T-helper 1 cell (primary cell): ENCODE results near the gene NEURL2.
"Not testable (repeated sequence)": the region's sequence is repeated elsewhere in the genome, so short reads cannot be mapped to it uniquely, and the experiment has no call there.

Experiments
- DNase-seq, 5 donors: peaks; one replicate each; pipeline ENCODE4 v3.0.0-alpha.2; 2012 to 2020
- total RNA-seq, 4 donors: gene quantifications; one replicate each; lab custom pipeline; 2026; lab: John Stamatoyannopoulos, UW

NEURL2 gene
- 0.95 to 2.9 (median 1.6) reads per million in 4 donors for total RNA-seq

GRCh38 chr20:45890985-45891983 lies at the start of gene NEURL2, which contains the start of gene CTSA:
Gene NEURL2 (minus strand): TSS chr20:45891208. CDS start chr20:45890991, 217 bp downstream.
Gene CTSA (plus strand): TSS chr20:45891335. CDS start chr20:45891569, 234 bp downstream.
- DNase-seq: peak; percentile 69 to 82 (median 78)

DNA sequence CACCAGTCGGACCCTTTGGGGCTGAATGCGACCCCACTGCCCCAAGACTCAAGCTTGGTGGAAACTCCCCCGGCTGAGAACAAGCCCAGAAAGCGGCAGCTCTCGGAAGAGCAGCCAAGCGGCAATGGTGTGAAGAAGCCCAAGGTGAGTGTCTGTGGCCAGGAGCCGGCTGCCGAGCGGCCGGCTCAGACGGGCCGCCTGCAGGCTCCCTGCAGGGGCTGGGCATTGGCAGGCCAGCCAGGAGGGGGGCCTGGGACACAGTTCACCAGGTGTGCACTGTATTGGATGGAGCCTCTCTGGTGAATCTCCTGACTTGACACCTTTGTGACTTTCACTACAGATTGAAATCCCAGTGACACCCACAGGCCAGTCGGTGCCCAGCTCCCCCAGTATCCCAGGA lies 49.5 kb upstream of the NEURL2 start:
- no peak for DNase-seq

DNA sequence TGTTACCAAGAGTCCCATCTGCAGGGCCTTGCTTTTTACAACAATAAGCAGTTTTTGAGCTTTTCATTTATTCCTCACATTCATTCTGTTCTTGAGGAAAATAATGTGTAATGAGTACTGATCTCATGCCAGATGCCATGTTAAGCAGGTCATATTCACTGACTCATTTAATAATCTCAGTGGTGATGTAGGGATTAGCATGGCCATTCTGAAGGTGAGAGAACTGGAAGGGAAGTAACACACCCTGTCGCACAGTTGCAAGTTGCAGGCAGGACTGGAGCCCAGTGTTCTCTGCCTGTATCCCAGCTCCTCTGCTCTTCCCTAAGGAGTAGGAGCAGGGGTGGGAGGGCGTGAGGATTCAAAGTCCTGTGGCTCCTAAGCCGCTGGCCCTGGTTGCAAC lies 49.0 kb upstream of the NEURL2 start:
- DNase-seq: no peak

- DNase-seq: no peak
These were observed 47.9 kb upstream of the NEURL2 start for GRCh38 chr20:45938727-45939438.

DNA sequence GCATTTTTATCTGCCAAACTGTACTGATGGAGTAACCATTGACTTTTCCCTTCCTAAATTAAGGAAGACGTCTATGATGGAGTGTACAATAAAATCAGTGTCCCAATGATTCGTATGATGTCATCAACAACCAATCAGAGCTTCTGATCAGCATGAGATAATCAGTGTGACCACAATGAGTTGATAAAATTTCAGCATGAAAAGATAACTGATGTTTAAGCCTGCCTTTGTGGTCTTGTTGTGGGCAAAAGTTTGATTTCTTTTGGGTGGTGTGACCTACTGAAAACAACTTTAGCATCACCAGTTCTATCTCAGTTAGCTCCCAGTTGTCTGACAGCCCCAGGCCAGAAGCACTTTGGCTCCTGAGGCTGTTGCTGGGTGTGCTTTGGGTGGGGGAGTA lies 46.8 kb upstream of the NEURL2 start:
- DNase-seq: no peak

DNA sequence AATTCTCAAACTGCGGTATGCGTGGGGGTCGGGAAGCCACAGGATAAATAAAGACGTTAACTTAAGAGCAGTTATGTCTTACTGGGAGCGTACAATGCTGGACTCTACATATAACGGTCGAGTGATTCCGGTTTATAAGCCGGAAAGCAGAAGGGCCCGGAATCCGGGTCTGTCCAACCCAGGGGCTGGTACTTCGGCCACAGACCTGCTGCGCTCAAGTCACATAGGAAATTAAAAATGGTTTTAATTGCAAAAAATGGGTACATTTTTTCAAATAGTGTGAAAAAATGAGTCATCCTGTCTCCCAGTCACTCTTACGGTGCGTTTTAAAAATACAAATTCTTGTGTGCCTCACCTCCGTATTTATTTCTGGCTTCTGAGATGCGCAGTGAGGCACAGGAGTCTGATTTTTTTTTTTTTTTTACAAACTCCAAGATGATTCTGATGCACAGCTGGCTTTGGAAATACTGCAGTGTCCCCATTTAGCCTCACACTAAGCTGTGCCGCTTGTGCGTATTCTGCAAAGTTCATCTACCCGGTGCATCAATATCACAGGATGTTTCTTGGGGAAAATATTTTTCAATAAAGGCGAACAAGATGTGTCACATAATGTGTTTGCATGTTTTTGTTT lies 44.5 kb upstream of the NEURL2 start:
- DNase-seq: no peak

DNA sequence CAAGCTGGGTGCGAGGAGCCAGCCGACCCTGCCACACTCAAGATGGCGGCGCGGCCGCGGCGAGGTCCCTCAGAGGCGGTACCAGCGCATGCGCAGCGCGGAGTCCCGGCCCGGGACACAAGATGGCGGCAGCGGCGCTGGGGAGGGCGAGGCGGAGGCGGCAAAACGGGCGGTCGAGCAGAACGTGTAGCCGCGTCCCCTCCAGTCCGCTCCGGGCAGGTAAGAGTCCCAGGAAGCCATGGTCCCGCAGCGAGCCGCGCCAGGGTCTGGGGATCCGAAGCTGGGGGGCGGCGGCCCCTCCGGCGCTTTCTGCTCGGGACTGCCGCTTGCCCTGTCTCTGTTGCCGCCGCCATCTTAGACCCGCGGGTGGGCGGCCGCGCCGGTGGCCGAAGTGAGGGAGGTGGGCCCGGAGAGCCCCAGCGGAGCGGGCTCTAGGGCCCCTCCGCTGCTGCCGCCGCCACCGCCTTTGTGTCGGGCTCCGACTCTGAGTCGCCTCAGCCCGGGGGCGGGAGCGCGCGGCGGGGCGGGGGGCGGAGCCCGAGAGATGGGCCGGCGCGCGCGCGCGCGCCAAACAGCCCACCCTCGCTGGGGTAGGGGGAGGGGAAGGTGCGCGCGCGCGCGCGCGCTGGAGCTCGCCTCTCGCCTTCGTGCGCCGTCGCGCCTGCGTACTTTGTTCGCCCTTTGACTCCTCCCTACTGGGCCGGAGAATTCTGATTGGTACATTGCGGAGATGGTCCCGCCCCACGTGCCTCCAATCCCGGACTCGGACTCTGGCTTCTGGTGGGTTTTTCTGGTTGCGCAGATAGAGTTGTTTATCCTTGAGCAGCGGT lies 43.8 kb upstream of the NEURL2 start, which contains the start of gene PCIF1:
Gene PCIF1, plus strand, starts transcription at position 98 of the 830 bp plus-strand sequence. CDS start 4,317 bp downstream, outside the sequence.
- peak; percentile 94 to 98 (median 97) for DNase-seq

DNA sequence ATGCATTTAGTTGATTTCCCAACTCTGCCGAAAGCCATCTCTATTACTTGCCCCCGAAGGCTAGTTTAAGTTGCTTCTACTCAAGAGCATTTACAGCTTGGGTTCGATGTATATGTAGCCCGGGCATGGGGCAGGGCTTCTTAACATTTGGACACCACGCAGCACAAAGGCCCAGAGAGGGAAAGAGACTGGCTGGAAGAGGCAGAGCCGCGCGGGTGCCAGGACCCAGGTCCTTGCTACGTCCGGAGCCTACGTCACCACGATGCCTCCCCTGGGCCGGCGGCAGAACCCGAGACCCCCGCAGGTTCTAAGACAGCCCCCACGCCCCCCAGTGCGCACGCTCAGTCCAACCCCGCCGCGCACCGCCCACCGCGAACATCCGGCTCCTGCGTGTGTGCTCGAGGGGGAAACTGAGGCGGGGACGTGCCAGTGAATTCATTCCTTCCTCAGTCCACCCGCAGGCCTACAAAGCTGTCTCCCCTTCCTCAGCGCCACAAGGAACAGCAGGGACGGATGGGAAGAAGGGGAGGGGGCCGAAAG lies 43.1 kb upstream of the NEURL2 start:
- peak; percentile 29 to 62 (median 40) for DNase-seq

DNA sequence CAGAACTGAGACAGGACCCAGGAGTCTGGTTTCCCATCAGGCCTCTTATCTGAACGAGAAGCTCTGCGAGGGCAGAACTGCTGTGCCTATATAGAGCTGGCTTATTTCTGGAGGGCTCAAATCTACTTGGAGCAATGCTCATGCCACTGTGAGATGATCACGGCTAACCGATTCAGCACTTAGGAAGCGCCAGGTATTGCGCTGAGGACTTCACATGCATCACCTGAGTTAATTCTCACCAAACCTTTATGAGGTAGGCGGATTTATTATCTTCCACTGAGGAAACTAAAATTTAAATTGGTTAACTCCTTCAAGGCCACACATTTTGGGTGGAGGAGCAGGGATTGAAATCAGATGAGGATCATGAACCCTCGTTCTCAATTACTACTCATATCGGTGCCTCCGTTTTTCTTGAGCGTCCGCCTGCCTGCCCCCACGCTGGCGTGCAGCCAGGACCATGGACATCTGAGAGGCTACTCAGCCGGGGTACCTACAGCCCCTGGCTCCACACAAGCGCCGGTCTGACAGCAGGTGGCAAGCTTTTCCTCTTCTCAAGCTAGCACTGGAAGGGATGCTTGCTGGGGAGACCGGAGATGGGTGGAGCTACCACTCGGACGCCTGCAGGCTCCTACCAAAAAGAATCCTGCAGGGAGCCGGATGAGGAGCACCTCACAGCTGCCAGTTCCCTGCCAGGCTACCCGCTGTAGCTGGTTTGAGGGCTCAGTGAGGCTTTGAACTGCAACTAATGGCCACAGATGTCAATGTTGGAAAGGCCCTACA lies 42.4 kb upstream of the NEURL2 start:
- DNase-seq: peak; percentile 23 to 78 (median 44)

DNA sequence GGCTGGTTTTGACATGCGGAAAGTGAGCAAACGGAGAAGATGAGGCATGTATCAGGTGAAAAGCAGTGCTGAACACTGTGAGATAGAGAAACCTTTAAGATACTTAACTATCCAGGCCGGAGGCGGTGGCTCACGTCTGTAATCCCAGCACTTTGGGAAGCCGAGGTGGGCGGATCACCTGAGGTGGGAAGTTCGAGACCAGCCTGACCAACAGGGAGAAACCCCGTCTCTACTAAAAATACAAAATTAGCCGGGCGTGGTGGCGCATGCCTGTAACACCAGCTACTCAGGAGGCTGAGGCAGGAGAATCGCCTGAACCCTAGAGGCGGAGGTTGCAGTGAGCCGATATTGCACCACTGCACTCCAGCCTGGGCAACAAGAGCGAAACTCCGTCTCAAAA lies 40.7 kb upstream of the NEURL2 start:
- DNase-seq: not testable (repeated sequence)

DNA sequence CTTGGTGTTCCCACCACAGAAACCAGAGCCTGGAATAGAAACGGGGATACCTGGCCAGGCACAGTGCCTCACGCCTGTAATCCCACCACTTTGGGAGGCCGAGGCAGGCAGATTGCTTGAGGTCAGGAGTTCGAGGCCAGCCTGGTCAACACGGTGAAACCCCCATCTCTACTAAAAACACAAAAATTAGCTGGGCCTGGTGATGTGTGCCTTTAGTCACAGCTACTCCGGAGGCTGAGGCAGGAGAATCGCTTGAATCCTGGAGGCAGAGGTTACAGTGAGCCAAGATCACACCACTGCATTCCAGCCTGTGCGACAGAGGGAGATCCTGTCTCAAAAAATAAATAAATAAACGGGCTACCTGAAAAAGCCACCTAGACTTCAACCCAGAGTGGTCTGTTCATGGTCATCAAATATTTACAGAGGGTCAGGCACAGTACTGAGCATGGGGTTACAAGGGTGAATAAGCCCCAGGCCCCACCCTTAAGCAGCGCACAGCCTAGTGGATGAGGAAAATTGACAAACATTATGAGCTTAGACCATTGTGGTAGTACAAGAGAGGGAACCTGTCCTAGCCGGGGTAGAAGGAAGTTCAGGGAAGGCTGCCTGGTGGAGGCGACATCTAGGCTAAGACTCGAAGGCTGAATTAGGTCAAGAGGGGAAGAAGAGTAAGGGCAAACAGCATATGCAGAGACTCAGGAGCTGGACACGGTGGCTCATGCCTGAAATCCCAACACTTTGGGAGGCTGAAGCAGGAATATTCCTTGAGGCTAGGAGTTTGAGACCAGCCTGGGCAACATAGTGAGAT lies 36.3 kb upstream of the NEURL2 start:
- DNase-seq: no peak

DNA sequence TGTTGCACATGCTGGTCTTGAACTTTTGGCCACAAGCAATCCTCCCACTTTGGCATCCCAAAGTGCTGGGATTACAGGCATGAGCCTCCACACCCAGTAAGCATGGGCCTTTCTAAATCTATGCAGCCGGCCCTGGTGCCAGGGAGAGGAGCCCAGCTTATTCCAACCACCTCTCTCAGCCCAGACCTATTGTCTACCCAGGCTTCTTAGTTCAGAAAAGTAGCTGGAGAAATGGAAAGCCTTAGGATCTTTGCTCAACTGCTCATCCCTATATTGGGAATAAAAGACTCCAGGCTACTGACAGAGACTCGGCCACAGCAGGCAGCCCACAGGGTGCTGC lies 35.7 kb upstream of the NEURL2 start:
- DNase-seq: no peak

DNA sequence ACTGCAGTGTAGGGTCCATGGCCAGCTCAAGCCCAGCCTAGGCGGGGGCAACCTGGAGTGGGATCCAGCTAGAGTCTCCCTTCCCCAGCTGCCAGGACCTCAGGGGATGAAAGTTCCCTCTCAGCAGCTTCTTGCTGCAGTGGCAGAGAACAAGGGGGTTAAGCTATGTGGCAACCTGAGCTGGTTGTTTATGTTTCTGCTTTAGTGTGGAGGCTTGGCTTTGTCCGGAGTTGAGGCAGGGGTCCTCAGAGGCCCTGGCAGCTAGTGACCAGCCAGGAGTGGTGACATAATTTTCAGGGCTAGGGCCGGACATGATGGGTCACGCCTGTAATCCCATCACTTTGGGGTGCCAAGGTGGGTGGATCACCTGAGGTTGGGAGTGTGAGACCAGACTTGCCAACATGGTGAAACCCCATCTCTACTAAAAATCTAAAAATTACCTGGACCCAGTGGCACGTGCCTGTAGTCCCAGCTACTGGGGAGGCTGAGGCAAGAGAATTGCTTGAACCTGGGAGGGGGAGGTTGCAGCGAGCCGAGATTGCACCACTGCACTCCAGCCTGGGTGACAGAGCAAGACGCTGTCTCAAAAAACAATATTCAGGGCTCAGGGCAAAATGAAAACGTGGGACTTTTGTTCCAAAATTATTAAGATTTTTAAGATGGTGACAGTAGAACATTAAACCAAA lies 35.0 kb upstream of the NEURL2 start:
- DNase-seq: no peak

- no peak for DNase-seq
These were observed 33.6 kb upstream of the NEURL2 start for GRCh38 chr20:45924391-45925261.

DNA sequence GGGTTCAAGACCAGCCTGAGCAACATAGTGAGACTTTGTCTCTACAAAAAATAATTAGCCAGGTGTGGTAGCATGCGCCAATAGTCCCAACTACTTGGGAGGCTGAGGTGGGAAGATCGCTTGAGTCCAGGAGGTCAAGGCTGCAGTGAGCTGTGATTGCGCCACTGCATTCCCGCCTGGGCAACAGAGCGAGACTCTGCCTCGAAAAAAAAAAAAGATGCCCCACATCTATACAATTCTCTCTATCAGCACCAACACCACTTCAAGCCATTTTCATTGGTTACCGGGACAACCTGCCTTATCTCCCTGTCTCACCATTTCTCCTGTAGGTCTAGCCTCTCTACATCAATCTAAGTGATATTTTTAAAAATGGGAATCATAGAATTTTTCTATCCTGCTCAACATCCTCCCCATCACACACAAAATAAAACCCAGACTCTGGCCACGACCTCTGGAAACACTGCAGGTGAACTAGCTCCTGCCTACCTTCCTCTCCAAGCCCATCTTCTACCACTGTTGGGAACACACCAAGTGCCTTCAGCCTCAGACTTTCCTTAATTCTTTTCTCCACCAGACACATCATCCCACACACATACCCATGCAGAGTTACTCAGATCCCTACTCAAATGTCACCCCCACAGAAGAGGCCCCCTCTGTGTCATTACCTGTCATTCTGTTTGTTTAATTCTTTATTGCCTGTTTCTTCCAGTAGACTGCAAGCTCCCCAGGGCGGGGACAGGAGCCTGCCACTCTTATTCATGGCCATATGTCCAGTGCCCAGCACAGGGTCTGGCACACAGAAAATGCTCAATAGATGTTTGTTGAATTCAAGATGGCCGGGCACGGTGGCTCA lies 30.6 kb upstream of the NEURL2 start:
- no peak for DNase-seq

GRCh38 chr20:45920462-45921336 lies 29.7 kb upstream of the NEURL2 start:
- DNase-seq: no peak
